ENCODE results near the gene GARRE1. TPM values are rescaled to one million over a fixed set of nuclear protein-coding genes. Genes with fewer than 3 reads are reported as not detected.

Gene GARRE1
- total RNA-seq, 1 experiment from 2014 or later: 6.1 TPM

GRCh38 chr19:34260771-34261173, 6.4 kb downstream of the GARRE1 start:
- ATAC-seq: no peak

GRCh38 chr19:34261334-34262109, 7.2 kb downstream of the GARRE1 start:
- Histone ChIP-seq H4K20me1 (ENCODE audit: low read length) (no peaks in the 10 kb centered on the region), H3K36me3 (ENCODE audit: low read depth, low read length) (no peaks in the 10 kb centered on the region), H3K9me3 (ENCODE audit: low read length) (no peaks in the 10 kb centered on the region), H3K27ac (ENCODE audit: low read length) (no peak overlapping the region), H3K27me3 (ENCODE audit: low read length) (no peaks in the 10 kb centered on the region), H3F3A (ENCODE audit: low read length, unreplicated experiment) (no peaks in the 10 kb centered on the region), H2AFZ (ENCODE audit: low read length) (no peak overlapping the region), H3K4me1 (ENCODE audit: insufficient read depth, low read length) (no peaks in the 10 kb centered on the region), H3K79me2 (ENCODE audit: low read length) (no peaks in the 10 kb centered on the region), H3K4me2 (ENCODE audit: low read length) (no peak overlapping the region), H3K4me3 (ENCODE audit: low read length) (no peak overlapping the region), H3K9me2 (replicated peaks; ENCODE audit: low read length) (no peaks in the 10 kb centered on the region), H3K9ac (ENCODE audit: low read length) (no peak overlapping the region)
- BruUV-seq (replicated peaks): no TSS peak
- POLR2A ChIA-PET (ENCODE audit: unreplicated experiment): no interaction called here
- TF ChIP-seq EZH2 (IDR thresholded peaks at IDR 0.05; ENCODE audit: low read length, unreplicated experiment) (no peak), EZH2phosphoT487 (IDR thresholded peaks at IDR 0.05; ENCODE audit: borderline replicate concordance, low read length) (no peak)
- TF ChIP-seq, protein P1, sequence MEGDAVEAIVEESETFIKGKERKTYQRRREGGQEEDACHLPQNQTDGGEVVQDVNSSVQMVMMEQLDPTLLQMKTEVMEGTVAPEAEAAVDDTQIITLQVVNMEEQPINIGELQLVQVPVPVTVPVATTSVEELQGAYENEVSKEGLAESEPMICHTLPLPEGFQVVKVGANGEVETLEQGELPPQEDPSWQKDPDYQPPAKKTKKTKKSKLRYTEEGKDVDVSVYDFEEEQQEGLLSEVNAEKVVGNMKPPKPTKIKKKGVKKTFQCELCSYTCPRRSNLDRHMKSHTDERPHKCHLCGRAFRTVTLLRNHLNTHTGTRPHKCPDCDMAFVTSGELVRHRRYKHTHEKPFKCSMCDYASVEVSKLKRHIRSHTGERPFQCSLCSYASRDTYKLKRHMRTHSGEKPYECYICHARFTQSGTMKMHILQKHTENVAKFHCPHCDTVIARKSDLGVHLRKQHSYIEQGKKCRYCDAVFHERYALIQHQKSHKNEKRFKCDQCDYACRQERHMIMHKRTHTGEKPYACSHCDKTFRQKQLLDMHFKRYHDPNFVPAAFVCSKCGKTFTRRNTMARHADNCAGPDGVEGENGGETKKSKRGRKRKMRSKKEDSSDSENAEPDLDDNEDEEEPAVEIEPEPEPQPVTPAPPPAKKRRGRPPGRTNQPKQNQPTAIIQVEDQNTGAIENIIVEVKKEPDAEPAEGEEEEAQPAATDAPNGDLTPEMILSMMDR (conservative IDR thresholded peaks at IDR 0.05; ENCODE audit: low read depth, low read length): no peak
- intact Hi-C loops (cut with micrococcal nuclease): no loop called here
- CTCF ChIA-PET: no interaction called here
- ATAC-seq (no peak), DNase-seq (no peak)

More at GRCh38 chr19:34260771-34261173, 6.4 kb downstream of the GARRE1 start:
- Histone ChIP-seq H3K79me2 (ENCODE audit: low read length) (peaks cover 4% of the 10 kb centered on the region), H3K9ac (ENCODE audit: low read length) (no peak overlapping the region), H3K36me3 (ENCODE audit: low read depth, low read length) (no peaks in the 10 kb centered on the region), H4K20me1 (ENCODE audit: low read length) (no peaks in the 10 kb centered on the region), H3K9me2 (replicated peaks; ENCODE audit: low read length) (no peaks in the 10 kb centered on the region), H3K9me3 (ENCODE audit: low read length) (no peaks in the 10 kb centered on the region), H3K27me3 (ENCODE audit: low read length) (no peaks in the 10 kb centered on the region), H3K4me3 (ENCODE audit: low read length) (no peak overlapping the region), H3K4me2 (ENCODE audit: low read length) (no peak overlapping the region), H2AFZ (ENCODE audit: low read length) (no peak overlapping the region), H3K27ac (ENCODE audit: low read length) (no peak overlapping the region), H3K4me1 (ENCODE audit: insufficient read depth, low read length) (no peaks in the 10 kb centered on the region), H3F3A (ENCODE audit: low read length, unreplicated experiment) (no peaks in the 10 kb centered on the region)
- ChIA-PET CTCF (no interaction called here), POLR2A (ENCODE audit: unreplicated experiment) (no interaction called here)
- BruUV-seq (replicated peaks): no TSS peak
- intact Hi-C loops (cut with micrococcal nuclease): no loop called here
- DNase-seq: no peak
- TF ChIP-seq, protein P1 (conservative IDR thresholded peaks at IDR 0.05; ENCODE audit: low read depth, low read length): no peak
- no peak for TF ChIP-seq EZH2 (IDR thresholded peaks at IDR 0.05; ENCODE audit: low read length, unreplicated experiment)
- TF ChIP-seq EZH2phosphoT487 (IDR thresholded peaks at IDR 0.05; ENCODE audit: borderline replicate concordance, low read length): no peak

DNA sequence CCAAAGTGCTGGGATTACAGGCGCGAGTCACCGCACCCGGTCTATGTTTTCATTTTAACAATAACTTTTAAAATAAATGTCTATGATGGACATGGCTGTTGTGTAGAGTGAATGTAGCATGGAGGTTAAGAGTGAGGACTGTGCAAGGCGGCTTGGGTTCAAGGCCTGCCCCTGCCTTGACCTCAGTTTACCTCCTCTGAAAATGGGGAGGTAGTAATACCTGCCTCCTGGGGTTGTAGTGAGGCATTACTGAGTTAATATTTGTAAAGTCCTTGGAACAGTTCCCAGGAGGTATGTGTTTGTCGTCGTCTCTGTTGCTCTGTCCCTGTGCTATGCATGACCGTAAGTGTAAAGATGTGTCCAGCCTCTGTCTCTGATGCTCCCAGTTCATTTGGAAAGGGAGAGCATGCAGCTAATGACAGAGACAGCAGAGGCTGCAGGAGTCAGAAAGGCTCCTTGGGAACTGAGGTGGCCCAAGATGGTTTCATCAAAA, 9.4 kb downstream of the GARRE1 start:
- no peaks in the 10 kb centered on the region for H3K27me3 ChIP-seq (ENCODE audit: low read length)
- TF ChIP-seq, protein P1 (conservative IDR thresholded peaks at IDR 0.05; ENCODE audit: low read depth, low read length): no peak
- TF ChIP-seq EZH2 (IDR thresholded peaks at IDR 0.05; ENCODE audit: low read length, unreplicated experiment): no peak
- TF ChIP-seq EZH2phosphoT487 (IDR thresholded peaks at IDR 0.05; ENCODE audit: borderline replicate concordance, low read length): no peak
- no peak overlapping the region for H2AFZ ChIP-seq (ENCODE audit: low read length)
- no peak overlapping the region for H3K27ac ChIP-seq (ENCODE audit: low read length)
- H3K9me2 ChIP-seq (replicated peaks; ENCODE audit: low read length): no peaks in the 10 kb centered on the region
- DNase-seq (no peak), ATAC-seq (no peak)
- H3K79me2 ChIP-seq (ENCODE audit: low read length): no peaks in the 10 kb centered on the region
- H3K4me2 ChIP-seq (ENCODE audit: low read length): no peak overlapping the region
- intact Hi-C loops (cut with micrococcal nuclease): no loop called here
- BruUV-seq (replicated peaks): no TSS peak
- H3K9ac ChIP-seq (ENCODE audit: low read length): no peak overlapping the region
- H3K36me3 ChIP-seq (ENCODE audit: low read depth, low read length): no peaks in the 10 kb centered on the region
- H3F3A ChIP-seq (ENCODE audit: low read length, unreplicated experiment): no peaks in the 10 kb centered on the region
- H3K4me3 ChIP-seq (ENCODE audit: low read length): no peak overlapping the region
- H3K9me3 ChIP-seq (ENCODE audit: low read length): no peaks in the 10 kb centered on the region
- H3K4me1 ChIP-seq (ENCODE audit: insufficient read depth, low read length): no peaks in the 10 kb centered on the region
- H4K20me1 ChIP-seq (ENCODE audit: low read length): no peaks in the 10 kb centered on the region
- POLR2A ChIA-PET (ENCODE audit: unreplicated experiment): no interaction called here
- CTCF ChIA-PET: no interaction called here
